GM18861 (cell line): ENCODE measurements around the gene GLT8D1.

Experiments used
- ATAC-seq: cut with Tn5 transposase; IDR thresholded peaks from one replicate; pipeline ENCODE4 v1.9.1; 2021; ENCODE audit not compliant: unreplicated experiment

The GLT8D1 gene

GRCh38 chr3:52714335-52715302, 9.0 kb upstream of the GLT8D1 start:
- no peak for ATAC-seq

GRCh38 chr3:52712291-52713212, 7.0 kb upstream of the GLT8D1 start:
- ATAC-seq = no peak

- no peak for ATAC-seq
Measured at GRCh38 chr3:52710512-52710911, 4.9 kb upstream of the GLT8D1 start.

GRCh38 chr3:52707585-52707984, 2.0 kb upstream of the GLT8D1 start:
- no peak for ATAC-seq

- ATAC-seq = no peak
Measured at GRCh38 chr3:52705438-52705687, 228 bp downstream of the GLT8D1 start.

GRCh38 chr3:52704611-52705437, 767 bp downstream of the GLT8D1 start:
- ATAC-seq = no peak

- ATAC-seq = no peak
Measured at GRCh38 chr3:52703341-52703740, 2.2 kb downstream of the GLT8D1 start.

GRCh38 chr3:52697632-52697965, 8.0 kb downstream of the GLT8D1 start:
- no peak for ATAC-seq

- no peak for ATAC-seq
Measured at GRCh38 chr3:52696830-52697631, 8.6 kb downstream of the GLT8D1 start.

GRCh38 chr3:52695798-52696671, 9.6 kb downstream of the GLT8D1 start:
- no peak for ATAC-seq

GRCh38 chr3:52694528-52695189, 10.9 kb downstream of the GLT8D1 start:
- ATAC-seq = no peak

GRCh38 chr3:52693071-52693470, 12.5 kb downstream of the GLT8D1 start:
- no peak for ATAC-seq

GRCh38 chr3:52690560-52690959, 15.0 kb downstream of the GLT8D1 start:
- ATAC-seq = no peak

GRCh38 chr3:52689151-52689550, 16.4 kb downstream of the GLT8D1 start:
- ATAC-seq = no peak

- ATAC-seq = no peak
Measured at GRCh38 chr3:52688266-52688665, 17.3 kb downstream of the GLT8D1 start.

- ATAC-seq = peak; percentile 78
Measured at GRCh38 chr3:52685709-52686691, 19.6 kb downstream of the GLT8D1 start, which contains the start of the genes GNL3 and PBRM1. GNL3 (plus strand) TSS chr3:52686032; CDS start chr3:52686093, 61 bp downstream. PBRM1 (minus strand) TSS chr3:52685913.

- ATAC-seq = peak; percentile 51
Measured at GRCh38 chr3:52685285-52685708, 20.3 kb downstream of the GLT8D1 start.
